Sigmoid colon (tissue), 4 donors: ENCODE results near the gene FOXG1.

ENCODE experiments used
- CTCF ChIP-seq, 4 experiments: fragments of 450-650 bp in 3 of 4; fragments of 200-600 bp in 1 of 4; IDR thresholded peaks; one replicate each; pipeline ENCODE4 v1.5.1; 2016 to 2019; ENCODE audit warnings: antibody characterized with exemption in 4 of 4, mild to moderate bottlenecking in 3 of 4, moderate library complexity in 2 of 4
- EP300 ChIP-seq, 4 donors: sonication (generic); formaldehyde crosslinking; IDR thresholded peaks; one replicate each; pipeline ENCODE4 v1.6.1; 2017; ENCODE audit warnings: antibody characterized with exemption in 4 of 4

GRCh38 chr14:28783664-28784063 is 17.1 kb downstream of the FOXG1 start:
- no peak for TF ChIP-seq CTCF (IDR thresholded peaks at IDR 0.05)
- TF ChIP-seq EP300 (IDR thresholded peaks at IDR 0.05), result no peak
